MV-4-11 (cell line): Measurements from ENCODE around the gene ARF3.
A peak's percentile ranks its signal among the peaks of the same experiment; 100 is the strongest.
"Not testable (repeated sequence)": the region's sequence is repeated elsewhere in the genome, so short reads cannot be mapped to it uniquely, and the experiment has no call there.

ENCODE experiments used
- DNase-seq: peaks from one replicate; lab custom pipeline; 2025; lab: John Stamatoyannopoulos, UW

Gene ARF3

DNA sequence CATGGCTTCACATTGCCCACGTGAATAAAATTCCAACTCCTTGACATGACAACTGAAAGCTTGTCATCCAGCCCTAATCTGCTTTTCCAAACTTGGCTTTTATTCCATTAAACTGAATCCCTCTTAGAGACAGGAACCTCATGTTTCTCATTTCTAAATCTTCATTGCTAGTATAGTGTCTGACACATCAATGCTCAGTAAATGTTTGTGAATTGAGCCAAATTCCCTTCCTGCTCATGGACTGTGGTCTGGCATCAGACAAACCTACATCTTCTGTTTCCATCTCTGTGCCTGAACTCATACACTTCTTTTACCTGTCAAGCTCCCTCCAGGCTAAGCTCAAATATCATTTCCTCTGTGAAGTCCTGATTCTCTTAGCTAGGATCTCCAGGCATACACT lies 27.7 kb downstream of the ARF3 start:
- DNase-seq: no peak

- no peak for DNase-seq
Observed at GRCh38 chr12:48927261-48927660, 30.0 kb downstream of the ARF3 start.

DNA sequence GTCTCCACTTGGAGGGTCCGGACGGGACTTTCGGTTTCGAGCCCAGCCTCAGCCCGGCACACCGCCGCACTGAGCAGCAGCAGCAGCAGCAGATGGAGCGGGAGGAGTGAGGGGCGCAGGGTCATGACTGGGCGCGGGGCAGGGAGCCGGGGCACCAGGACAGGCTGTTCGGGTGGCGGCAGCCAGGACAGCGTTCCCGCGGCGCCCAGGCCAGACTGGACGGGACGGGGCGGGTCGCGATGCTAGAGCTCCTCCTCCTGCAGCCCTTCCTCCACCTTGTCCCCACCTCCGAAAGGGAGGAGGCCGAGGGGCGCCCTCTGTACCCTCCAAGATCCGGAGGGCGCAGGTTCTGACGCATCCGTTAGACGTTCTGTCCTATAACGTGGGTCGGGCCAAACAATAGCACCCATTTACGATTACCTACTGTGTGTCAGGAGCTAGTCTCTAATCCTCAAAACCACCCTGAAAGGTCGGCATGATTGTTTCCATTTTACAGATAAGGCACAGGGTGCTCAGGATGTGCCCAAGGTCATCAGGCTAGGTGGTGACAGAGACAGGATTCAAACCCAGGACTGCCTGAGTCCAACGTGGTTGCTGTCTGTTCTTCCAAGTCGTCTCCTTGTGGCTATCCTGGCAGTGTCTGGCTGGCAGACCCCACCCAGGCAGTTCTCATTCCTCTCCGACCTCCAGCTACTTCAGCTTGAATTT lies 31.8 kb downstream of the ARF3 start, which contains the start of gene FKBP11:
Gene FKBP11 (minus strand): TSS at position 189 of the 708 bp plus-strand sequence. CDS start 64 bp downstream, at position 125.
- no peak for DNase-seq

GRCh38 chr12:48924617-48925303 lies 32.5 kb downstream of the ARF3 start:
- no peak for DNase-seq

GRCh38 chr12:48923117-48923516 lies 34.2 kb downstream of the ARF3 start:
- DNase-seq: no peak

GRCh38 chr12:48917857-48918537 lies 39.3 kb downstream of the ARF3 start:
- peak; percentile 58 for DNase-seq

GRCh38 chr12:48910196-48910595 lies 47.1 kb downstream of the ARF3 start:
- DNase-seq: no peak

GRCh38 chr12:48909698-48910097 lies 47.6 kb downstream of the ARF3 start:
- DNase-seq: not testable (repeated sequence)

DNA sequence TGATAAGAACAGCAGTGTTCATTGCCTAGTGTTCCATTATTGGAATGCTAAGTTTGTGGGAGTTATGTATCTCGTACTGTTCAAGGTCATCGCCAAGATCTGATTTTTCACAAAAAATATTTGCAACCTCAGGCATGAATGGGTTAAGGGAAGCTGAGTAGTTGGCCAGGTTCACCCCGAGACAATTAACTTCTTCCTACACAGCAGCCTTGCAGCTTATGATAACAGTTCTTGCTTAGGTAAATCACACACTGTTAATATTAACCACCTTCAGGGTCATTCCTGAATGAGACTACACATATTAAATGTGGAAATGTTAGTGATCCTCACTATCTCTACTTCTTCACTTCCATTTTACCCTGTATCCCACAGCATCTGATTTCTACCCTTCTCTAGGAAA lies 50.0 kb downstream of the ARF3 start:
- no peak for DNase-seq

- peak; percentile 86 for DNase-seq
Observed at GRCh38 chr12:48903982-48904411, 53.3 kb downstream of the ARF3 start.

DNA sequence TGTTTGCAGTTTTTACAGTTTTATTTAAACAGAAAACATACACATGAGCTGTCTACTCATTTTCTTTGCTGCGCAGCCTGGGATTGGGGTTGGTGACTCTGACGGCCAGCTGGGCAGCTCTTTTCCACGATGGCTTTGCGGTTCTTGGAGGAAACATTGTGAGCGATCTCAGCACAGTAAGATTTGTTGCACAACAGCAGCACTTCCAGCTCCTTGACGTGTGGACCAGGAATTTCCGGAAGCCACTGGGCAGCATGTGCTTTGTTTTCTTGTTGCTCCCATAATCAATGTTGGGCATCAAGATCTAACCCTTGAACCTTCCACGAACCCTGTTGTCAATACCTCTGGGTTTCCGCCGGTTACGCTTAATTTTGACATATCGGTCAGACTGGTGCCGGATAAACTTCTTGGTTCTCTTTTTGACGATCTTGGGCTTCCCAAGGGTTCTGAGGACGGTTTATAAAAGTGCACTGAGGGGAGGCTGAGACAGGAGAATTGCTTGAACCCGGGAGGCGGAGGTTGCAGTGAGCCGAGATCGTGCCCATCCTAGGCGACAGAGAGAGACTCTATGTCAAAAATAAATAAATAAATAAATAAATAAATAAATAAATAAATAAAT lies 53.8 kb downstream of the ARF3 start:
- peak; percentile 81 for DNase-seq

DNA sequence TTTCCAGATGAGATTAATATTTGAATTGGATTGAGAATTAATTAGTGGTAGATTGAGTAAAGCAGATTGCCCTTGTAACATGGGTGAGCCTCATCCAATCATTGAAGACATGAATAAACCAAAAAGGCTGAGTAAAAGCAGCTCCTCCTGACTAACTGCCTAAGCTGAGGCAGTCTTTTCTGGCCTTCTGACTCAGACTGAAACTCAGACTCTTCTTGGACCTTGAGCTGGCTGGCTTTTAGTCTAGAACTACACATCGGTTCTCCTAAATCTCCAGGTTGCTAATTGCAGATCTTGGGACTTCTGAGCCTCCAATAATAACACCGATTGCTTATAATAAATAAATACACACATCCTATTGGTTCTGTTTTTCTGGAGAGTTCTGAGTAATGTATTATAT lies 56.0 kb downstream of the ARF3 start:
- peak; percentile 64 for DNase-seq

- no peak for DNase-seq
Observed at GRCh38 chr12:48899651-48900050, 57.6 kb downstream of the ARF3 start.

- no peak for DNase-seq
Observed at GRCh38 chr12:48894271-48894670, 63.0 kb downstream of the ARF3 start.

GRCh38 chr12:48890657-48891418 lies 66.4 kb downstream of the ARF3 start:
- DNase-seq: peak; percentile 50

GRCh38 chr12:48889679-48890078 lies 67.6 kb downstream of the ARF3 start:
- no peak for DNase-seq
